ENCODE measurements around the gene GNPAT. TPM values are rescaled to one million over a fixed set of nuclear protein-coding genes. Genes with fewer than 3 reads are reported as not detected.

GNPAT gene
- total RNA-seq, 1 donor from 2014 or later: 34.5 TPM

- H3K36me3 ChIP-seq: no peaks in the 10 kb centered on the region
- TF ChIP-seq, protein P1, sequence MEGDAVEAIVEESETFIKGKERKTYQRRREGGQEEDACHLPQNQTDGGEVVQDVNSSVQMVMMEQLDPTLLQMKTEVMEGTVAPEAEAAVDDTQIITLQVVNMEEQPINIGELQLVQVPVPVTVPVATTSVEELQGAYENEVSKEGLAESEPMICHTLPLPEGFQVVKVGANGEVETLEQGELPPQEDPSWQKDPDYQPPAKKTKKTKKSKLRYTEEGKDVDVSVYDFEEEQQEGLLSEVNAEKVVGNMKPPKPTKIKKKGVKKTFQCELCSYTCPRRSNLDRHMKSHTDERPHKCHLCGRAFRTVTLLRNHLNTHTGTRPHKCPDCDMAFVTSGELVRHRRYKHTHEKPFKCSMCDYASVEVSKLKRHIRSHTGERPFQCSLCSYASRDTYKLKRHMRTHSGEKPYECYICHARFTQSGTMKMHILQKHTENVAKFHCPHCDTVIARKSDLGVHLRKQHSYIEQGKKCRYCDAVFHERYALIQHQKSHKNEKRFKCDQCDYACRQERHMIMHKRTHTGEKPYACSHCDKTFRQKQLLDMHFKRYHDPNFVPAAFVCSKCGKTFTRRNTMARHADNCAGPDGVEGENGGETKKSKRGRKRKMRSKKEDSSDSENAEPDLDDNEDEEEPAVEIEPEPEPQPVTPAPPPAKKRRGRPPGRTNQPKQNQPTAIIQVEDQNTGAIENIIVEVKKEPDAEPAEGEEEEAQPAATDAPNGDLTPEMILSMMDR (IDR thresholded peaks at IDR 0.05): no peak
- no peaks in the 10 kb centered on the region for H3K27me3 ChIP-seq
- H3K27ac ChIP-seq: no peak overlapping the region
- ATAC-seq: no peak
- DNase-seq: no peak
- intact Hi-C loops (cut with DNase I): no loop called here
- no peak overlapping the region for H3K4me3 ChIP-seq
- H3K4me1 ChIP-seq: no peaks in the 10 kb centered on the region
- H3K9me3 ChIP-seq: no peaks in the 10 kb centered on the region
Observed at GRCh38 chr1:231312432-231312788, 71.4 kb downstream of the GNPAT start.

DNA sequence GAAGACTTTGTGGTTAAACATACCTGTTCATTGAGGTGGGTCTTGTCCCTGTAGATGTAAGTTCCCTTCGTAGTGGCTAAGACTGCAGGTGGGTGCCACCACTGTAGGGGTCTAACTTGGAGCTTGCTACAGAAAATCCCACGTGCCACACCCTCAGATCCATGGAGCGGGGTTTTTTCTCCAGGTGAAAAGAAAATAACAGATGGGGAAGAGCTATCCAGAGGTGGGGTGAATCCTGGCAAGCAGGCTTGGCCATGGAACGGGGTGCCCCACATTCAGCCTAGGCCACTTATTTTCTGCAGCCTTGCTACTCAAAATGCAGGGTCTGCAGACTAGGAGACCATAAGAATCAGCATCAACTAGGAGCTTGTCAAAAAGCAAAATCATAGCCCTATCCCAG, 72.6 kb downstream of the GNPAT start:
- Histone ChIP-seq H3K9me3 (no peaks in the 10 kb centered on the region), H3K4me3 (no peak overlapping the region), H3K4me1 (no peaks in the 10 kb centered on the region), H3K27me3 (no peaks in the 10 kb centered on the region), H3K27ac (no peak overlapping the region), H3K36me3 (no peaks in the 10 kb centered on the region)
- ATAC-seq: no peak
- DNase-seq: no peak
- intact Hi-C loops (cut with DNase I): no loop called here
- TF ChIP-seq, protein P1 (IDR thresholded peaks at IDR 0.05): no peak

DNA sequence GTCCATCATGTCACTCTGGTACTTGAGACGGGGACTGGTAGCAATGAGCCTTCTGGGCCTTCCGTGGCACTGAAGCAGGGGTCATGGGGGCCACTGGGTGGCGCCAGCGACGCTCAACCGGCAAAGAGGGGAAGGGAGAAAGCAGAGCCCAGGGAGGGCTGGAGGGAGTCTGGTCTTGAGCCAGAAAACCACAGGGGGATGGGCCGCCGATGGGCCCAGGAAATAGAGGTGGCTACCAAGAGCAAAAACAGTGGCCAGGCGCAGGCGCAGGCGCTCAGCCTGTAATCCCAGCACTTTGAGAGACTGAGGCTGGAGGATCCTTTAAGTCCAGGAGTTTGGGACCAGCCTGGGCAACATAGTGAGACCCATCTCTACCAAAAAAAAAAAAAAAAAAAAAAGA, 74.9 kb downstream of the GNPAT start:
- no peaks in the 10 kb centered on the region for H3K36me3 ChIP-seq
- no peak overlapping the region for H3K4me3 ChIP-seq
- peak; percentile 86 for ATAC-seq
- no peaks in the 10 kb centered on the region for H3K4me1 ChIP-seq
- no peaks in the 10 kb centered on the region for H3K27me3 ChIP-seq
- peak; percentile 66 for DNase-seq
- TF ChIP-seq, protein P1 (IDR thresholded peaks at IDR 0.05): peak; percentile 55
- no peak overlapping the region for H3K27ac ChIP-seq
- no peaks in the 10 kb centered on the region for H3K9me3 ChIP-seq
- intact Hi-C loops (cut with DNase I): no loop called here

- intact Hi-C loops (cut with DNase I): no loop called here
- DNase-seq: no peak
Observed at GRCh38 chr1:231317306-231318014, 76.4 kb downstream of the GNPAT start.

GRCh38 chr1:231318015-231318355, 77.0 kb downstream of the GNPAT start:
- Histone ChIP-seq H3K36me3 (no peaks in the 10 kb centered on the region), H3K4me1 (no peaks in the 10 kb centered on the region), H3K27me3 (no peaks in the 10 kb centered on the region), H3K9me3 (no peaks in the 10 kb centered on the region), H3K4me3 (no peak overlapping the region), H3K27ac (no peak overlapping the region)
- DNase-seq (no peak), ATAC-seq (no peak)
- intact Hi-C loops (cut with DNase I): no loop called here
- TF ChIP-seq, protein P1 (IDR thresholded peaks at IDR 0.05): no peak

More at GRCh38 chr1:231317306-231318014, 76.4 kb downstream of the GNPAT start:
- no peaks in the 10 kb centered on the region for H3K27me3 ChIP-seq
- no peak for ATAC-seq
- TF ChIP-seq, protein P1 (IDR thresholded peaks at IDR 0.05): no peak
- H3K4me3 ChIP-seq: no peak overlapping the region
- no peaks in the 10 kb centered on the region for H3K9me3 ChIP-seq
- no peaks in the 10 kb centered on the region for H3K36me3 ChIP-seq
- H3K27ac ChIP-seq: no peak overlapping the region
- no peaks in the 10 kb centered on the region for H3K4me1 ChIP-seq

DNA sequence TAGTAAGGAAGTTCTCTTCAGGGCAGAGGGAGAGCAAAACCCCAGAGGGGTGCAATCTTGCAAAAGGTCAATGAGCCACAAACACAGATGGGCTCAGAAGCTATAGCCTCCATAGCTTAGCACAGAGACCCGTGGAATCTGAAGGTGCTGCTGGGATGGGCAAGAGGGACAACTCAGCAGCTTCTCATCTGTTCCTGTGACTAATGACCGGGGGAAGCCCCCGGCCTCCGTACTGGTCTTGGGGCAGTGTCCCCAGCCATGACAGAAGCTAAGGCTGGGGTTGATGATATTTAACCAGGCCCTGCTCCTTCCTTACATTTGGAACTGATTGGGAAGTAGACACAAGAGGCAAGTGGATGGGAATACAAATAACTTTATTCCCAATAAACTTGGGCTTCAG, 77.6 kb downstream of the GNPAT start:
- Histone ChIP-seq H3K36me3 (no peaks in the 10 kb centered on the region), H3K4me3 (no peak overlapping the region), H3K27ac (no peak overlapping the region), H3K9me3 (no peaks in the 10 kb centered on the region), H3K4me1 (no peaks in the 10 kb centered on the region), H3K27me3 (no peaks in the 10 kb centered on the region)
- intact Hi-C loops (cut with DNase I): no loop called here
- TF ChIP-seq, protein P1 (IDR thresholded peaks at IDR 0.05): no peak
- ATAC-seq: no peak
- DNase-seq: no peak
